ENCODE results near the gene MTLN.
"Not testable (repeated sequence)": the region's sequence is repeated elsewhere in the genome, so short reads cannot be mapped to it uniquely, and the experiment has no call there.

Gene MTLN

DNA sequence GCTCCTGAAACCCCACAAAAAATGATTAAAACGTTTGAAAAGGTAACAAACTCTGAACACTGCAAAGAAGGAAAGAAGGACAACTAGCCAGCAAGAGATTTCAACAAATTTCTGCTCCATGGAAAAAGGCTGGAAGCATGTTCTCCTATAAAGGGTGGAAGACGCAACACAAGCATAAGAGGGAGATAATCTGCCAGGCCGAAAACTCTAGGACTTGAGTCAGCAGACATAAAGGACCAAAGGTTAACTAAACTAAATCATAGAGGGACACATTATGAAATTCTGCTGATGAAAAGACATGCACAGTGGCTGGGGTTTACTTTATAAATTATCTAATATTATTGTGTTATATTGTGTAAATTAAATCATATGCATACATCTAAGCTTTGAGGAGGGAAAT lies 14.3 kb downstream of the MTLN start:
- no peak for DNase-seq

DNA sequence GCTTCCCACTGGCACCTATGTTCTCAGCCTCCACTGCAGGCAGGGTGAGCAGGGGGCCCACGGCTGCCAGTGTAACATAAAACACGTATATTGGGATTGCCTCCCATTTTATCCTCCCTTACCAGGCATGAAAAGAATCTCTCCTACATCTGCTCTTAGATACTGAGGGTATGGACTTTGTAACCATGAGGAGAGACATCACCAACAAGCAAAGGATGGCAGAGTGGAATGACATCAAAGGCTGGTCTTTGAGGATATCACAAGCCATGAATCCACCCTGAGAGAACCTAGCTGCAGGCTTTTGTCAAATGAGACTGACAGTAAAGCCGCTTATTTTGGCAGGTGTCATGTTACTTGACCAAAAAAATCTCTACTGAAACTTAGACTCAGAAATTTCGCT lies 14.9 kb downstream of the MTLN start:
- no peak for DNase-seq

DNA sequence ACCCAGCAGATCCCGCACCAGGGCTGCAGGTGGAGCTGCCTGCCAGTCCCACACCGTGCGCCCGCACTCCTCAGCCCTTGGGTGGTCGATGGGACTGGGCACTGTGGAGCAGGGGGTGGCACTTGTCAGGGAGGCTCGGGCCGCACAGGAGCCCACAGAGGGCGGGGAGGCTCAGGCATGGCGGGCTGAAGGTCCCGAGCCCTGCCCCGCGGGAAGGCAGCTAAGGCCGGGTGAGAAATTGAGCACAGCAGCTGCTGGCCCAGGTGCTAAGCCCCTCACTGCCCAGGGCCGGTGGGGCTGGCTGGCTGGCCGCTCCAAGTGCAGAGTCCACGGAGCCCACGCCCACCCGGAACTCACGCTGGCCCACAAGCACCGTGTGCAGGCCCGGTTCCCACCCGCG lies 22.2 kb downstream of the MTLN start:
- DNase-seq = not testable (repeated sequence)

DNA sequence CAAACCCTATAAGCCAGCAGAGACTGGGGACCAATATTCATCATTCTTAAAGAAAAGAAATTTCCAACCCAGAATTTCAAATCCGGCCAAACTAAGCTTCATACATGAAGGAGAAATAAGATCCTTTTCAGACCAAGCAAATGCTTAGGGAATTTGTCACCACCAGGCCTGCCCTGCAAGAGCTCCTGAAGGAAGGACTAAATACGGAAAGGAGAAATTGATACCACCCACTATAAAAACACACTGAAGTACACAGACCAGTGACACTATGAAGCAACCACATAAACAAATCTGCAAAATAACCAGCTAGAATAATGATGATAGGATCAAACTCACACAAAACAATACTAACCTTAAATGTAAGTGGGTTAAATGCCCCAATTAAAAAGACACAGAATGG lies 29.9 kb downstream of the MTLN start:
- no peak for DNase-seq

DNA sequence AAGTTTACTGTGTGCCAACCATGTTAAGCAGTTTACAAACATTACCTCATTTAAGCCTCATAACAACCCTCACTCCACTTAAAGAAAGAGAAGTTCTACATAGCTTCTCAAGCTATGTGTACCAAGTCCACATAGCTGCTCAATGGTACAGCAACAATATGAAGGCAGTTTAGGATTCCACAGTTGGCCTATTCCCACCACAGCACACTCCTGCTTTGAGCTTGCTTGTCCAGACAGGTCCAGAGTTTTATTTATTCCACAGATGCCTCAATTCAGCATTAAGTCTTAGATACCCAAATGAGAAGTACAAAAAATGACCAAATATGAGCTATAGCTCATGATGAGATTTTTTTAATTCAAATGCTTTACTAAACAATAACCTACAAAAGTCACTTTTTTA lies 32.3 kb downstream of the MTLN start:
- no peak for DNase-seq

DNA sequence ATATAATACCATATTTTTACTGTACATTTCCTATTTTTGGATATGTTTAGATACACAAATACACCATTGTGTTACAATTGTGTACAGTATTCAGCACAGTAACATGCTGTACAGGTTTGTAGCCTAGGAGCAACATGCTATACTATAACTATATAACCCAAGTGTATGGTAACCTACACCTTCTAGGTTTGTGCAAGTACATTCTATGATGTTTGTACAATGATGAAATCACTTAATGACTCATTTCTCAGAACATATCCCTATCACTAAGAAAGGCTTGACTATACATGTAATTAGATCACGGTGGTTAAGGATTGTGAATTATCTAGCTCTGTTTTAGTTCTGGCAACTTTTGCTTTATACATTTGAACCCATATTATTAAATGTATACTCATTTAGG lies 38.8 kb downstream of the MTLN start:
- no peak for DNase-seq

DNA sequence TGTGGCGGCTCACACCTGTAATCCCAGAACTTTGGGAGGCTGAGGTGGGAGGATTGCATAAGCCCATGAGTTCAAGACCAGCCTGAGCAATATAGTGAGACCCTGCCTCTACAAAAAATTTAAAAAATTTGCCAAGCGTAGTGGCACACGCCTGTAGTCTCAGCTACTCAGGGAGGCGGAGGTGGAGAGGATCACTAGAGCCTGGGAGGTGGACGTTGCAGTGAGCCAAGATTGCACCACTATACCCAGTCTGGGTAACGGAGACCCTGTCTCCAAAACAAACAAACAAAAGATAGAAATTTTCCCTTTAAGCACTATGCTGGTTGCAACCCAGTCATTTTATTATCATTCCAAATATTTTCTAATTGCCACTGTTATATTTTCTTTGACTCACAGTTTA lies 39.8 kb downstream of the MTLN start:
- no peak for DNase-seq

DNA sequence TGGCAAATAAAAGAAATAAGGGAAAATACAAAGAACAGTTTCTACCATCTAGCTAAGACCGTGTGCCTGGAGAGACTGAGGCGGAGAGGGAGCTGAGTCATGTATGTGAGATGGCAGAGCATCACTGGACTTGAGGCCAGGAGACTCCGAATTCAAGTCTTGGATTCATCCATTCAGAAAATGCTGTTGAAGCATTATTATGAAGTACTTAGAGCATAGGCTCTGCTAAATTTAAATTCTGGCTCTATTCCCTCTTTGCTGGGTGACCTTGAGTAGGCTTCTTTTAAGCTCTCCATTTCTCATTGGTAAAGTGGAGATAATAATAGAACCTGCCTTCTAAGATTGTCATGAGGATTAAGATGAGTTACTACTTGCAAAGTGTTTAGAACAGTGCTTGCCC lies 42.2 kb downstream of the MTLN start:
- DNase-seq = no peak

DNA sequence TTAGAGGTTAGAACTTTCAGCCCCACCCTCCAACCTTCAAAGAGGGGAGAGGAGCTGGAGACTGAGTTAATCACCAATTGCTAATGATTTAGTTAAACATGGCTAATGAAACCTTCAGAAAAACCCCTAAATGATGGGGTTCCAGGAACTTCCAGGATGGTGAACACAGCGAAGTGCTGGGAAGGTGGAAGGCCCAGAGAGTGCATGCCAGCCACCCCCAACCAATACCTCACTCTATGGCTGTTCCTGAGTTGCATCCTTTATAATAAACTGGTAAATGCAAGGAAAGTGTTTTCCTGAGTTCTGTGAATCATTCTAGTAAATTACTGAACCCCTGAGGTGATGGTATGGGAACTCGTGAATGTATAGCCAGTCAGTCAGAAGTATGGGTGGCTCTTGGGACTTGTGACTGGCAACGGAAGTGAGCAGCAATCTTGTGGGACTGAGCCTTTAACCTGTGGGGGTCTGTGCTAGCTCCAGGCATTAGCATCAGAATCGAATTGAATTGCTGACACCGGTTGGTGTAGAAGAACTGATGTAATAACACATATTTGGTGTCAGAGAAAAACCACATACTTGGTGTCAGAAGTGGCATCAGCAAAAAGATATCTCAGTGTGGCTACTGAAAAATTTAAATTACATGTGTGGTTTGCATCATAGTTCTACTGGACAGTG lies 44.9 kb downstream of the MTLN start:
- no peak for DNase-seq

DNA sequence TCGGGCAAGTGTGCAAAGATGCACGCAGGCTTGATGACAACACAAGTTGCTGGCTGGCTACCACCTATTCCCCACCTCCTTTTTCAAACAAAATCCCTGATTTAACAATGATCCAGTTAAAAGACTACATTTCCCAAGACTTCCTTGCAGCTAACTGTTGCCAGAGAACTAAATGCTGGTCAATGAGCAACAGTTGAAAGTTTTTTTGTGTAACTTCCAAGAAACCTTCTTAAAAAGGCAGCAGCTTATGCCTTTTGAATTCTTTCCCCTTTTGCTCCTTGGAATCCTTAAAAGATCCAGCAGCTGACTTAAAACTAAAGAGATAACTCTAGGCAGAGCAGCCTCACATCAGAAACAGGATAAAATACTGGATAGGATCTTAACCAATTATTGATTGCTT lies 46.1 kb downstream of the MTLN start:
- DNase-seq = no peak

Measured in femur (tissue), 1 donor.